Measurements from ENCODE around the gene GGTLC3. TPM values are rescaled to one million over a fixed set of nuclear protein-coding genes. Genes with fewer than 3 reads are reported as not detected.
A peak's percentile ranks its signal among the peaks of the same experiment; 100 is the strongest.
"Not testable (repeated sequence)": the region's sequence is repeated elsewhere in the genome, so short reads cannot be mapped to it uniquely, and the experiment has no call there.

Gene GGTLC3
- polyA plus RNA-seq (ENCODE audit: insufficient read depth in 1 of 5, insufficient read length in 5 of 5, low replicate concordance in 1 of 5): under 1 TPM; 0.20 to 0.82 (median 0.53) TPM
- long read RNA-seq, donor 1: 0 reads
- long read RNA-seq, donor 2: 0 reads
- long read RNA-seq, donor 3: 0 reads
- long read RNA-seq, donor 4: 0 reads
- long read RNA-seq, donor 5: 0 reads
- long read RNA-seq, donor 6: 0 reads
- long read RNA-seq, donor 7: 0 reads
- long read RNA-seq, donor 8: 0 reads

DNA sequence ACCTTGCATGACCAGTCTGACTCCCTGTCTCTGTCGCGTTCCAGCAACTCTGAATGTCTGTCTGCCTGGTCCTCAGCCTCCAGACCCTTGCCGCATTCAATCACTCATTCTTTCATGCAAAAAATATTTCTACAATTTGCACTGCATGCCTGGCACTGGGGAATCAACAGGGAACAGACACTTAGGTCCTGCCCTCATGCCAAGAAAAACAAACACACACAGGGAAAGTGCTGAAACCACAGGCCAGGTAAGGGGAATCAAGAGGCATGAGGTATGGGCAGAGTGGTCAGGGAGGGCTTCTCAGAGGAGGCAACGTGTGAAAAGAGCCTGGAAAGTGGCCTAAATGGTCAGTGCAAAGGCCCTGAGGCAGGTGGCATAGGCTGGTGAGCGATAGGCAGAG lies at the start of gene GGTLC3:
Gene GGTLC3 (minus strand): TSS at position 101 of the 400 bp plus-strand sequence. CDS start 264 bp downstream, outside the sequence.
- DNase-seq: not testable (repeated sequence)

DNA sequence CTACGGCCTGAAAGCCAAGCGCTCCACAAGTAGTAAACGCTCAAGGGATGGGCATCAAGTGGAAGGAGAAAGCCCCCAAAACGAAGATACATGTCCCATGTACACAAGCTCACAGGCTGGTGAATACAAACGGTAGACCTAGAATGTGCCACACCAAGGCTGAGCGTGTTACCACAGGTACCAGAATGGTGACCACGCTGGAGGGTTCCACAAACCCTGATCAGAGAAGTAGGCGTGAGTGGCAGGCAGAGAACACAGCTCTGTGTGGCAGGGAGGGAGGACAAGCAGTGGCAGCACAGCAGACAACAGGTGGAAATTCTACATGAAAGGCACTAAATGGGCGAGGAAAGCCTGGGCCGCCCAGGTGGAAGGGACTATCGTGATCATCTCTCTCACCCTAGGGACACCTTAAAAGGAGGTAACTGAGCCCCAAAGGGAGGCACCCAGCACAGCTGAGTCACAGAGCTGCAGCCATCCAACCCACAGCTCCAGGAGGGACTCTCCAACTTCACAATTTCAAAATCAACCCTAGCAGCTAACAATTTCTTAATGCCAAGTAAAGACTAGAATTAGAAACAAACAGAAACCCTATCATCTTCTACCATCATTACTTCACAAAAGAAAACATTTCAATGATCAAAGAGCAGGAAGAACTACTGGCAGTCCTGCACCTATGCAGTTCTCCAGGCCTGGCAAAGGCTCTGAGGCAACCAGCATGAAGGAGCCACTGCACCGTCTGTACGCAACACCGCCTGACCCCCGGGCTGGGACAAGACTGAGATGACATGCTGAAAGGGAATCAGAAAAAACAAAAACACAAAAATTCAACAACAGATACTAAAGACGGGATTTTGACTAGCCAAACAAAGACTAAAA lies 42.4 kb upstream of the GGTLC3 start:
- not testable (repeated sequence) for DNase-seq

DNA sequence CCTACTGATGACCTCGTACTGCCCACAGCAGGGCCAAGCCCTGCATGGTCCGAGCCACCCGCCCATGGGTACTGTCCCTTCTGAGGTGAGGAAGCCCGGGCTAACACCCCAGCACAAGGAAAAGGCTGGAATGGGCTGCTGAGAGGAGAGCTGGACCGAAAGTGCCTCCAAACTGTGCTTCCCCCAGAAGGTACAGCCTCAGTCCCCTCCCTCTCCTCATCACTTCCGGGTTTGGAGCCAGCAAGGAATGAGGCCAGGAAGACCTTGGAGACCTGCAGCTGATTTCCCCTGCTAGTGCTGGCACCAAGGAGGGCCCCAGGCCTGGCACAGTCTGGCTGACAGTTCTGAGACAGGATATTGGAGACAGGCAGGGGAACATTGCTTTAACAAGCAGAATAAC lies 41.0 kb upstream of the GGTLC3 start:
- not testable (repeated sequence) for DNase-seq

DNA sequence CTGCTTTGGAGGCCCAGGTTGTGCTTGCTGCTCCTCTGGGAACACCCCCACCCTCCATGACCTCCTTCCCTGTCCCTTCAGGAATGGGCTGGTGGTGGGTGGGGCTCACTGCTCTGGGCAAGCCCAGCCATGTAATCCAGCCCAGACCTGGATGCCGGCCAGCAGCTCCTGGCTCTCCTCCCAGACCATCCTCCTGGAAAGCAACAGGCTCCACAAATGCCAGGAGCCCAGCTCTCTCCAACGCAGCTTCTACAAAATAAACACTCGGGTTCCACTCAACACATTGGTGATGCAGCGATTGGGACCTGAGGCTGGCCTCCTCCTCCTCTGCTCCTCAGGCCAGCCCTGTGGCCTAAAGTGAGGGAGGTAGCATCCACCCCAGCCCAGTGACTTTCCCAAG lies 40.6 kb upstream of the GGTLC3 start:
- not testable (repeated sequence) for DNase-seq

DNA sequence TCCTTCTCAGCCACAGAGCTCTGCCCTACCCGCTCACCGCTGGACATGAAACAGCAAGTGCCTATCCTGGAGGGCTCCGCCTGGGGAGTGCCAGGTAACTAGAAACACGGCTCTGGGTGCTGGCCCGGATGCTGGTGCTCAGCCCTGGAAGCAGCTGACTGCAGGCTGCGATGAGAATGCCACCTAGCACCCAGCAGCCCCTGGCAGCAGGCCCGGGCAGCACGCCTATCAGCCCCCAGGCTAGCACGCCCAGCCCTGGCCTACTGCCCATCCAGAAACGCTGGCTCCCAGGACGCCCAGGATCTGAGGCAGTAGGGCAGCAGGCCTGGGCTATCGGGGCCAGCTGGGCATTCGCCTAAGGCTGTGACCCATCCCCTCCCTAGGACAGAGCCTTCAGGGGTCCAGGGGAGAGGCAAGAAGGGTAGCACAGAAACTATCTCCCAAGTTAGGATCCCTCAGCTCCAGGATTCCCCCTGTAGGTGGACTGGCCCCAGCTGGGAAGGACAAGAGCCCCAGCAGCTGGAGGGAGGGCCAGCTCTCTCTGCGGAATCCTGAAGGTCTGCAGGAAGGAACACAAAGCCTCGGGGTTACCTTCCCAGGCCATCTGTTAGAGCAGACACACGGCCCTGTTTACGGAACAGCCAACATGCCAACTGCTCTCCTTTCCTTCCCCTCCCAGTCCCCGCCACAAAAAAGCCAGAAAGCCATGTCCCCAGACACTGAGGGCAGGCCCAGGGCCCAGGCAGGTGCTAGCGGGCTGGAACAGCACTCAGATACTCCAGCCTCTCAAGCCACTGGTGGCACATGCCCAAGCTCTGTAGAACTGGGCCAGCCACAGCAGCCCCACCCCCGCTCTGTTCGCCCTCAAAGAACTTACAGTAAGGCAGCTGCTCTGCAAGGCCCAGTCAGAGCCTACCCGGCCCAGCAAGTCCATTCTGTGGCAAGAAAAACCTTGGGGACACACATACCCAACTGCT lies 36.6 kb upstream of the GGTLC3 start:
- not testable (repeated sequence) for DNase-seq

DNA sequence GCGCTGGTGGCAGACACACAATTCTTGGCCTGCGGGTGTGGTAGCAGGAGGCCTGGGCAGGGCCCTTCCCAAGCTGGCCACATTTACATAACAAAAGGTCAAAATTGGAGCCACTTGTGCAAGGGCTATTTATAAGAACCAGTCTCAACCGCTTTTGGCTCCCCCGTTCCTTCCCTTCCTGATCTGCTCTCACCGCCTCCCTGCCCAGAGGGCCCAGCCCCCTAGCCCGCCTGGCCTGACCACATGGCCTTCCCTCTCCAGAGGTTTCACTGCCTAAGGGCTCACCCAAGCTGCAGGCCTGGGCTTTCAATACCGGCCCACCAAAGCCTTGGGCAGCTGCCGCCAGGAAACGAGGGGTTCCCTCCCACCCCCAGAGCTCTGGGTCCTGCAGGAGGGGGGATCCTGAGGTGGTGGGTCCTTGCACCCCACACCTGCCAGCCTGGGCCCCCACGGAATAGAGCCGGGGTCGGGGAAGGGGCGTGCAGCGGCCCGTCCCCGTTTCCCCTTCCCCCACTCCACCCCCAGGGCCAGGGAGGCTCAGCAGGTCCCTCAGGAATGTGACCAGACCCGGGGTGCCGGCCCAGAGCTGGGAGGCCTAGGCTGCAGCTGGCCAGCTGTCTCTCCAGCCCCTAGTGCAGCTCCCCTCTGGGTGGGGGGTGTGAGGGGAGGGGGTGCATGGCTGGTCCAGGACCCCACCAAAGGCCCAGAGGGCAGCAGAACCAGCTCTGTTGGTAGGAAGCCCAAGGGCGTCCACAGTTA lies 35.1 kb upstream of the GGTLC3 start:
- not testable (repeated sequence) for DNase-seq

DNA sequence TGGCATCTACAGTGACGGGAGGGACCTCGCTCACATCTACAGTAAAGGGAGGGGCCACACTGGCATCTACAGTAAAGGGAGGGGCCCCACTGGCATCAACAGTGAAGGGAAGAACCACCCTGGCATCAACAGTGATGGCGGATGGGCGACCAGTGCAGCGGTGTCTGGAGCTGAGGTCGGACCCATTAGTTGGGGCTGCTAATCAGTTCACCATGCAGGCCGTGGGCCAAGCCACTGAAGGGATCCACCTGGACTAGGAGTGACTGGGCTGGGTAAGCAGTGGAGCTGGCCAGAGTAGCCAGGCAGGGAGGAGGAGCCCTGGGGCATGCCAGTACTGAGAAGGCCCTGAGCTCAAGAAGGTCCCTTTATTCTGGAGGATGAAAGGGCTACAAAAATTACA lies 33.1 kb upstream of the GGTLC3 start:
- DNase-seq: not testable (repeated sequence)

DNA sequence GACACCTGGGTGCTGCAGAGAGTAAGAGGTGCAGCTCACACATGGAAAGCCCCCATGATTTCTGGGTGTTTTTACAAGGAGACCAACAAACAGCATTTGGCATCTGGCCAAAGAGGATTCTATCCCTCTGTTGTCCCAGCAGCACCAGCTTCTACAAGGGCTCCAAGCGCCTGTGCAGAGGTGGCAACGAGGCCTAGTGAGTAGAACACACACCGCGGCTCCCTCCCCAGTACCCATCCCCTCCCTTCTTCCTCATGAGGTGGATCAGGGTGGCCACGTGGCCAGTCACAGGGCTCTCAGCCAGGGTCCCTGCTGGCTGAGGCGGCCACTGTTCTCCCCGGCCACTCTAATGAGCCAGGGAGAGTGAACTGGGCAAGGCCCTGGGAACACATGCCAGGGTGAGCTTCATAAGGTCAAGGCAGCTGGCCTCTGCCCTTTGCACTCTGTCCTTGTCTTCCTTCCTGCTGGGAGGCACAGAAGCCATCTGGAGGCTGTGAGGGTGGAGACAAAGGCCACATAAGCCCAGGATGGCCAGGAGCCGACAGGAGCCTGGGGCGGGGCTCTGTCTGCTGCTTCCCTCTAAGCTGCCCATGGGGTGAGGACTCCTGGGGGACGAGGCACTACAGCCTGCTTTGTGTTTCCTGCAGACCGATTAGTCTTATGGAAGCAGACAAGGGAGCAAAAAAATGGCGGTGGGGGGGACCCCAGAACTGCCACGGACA lies 31.7 kb upstream of the GGTLC3 start:
- not testable (repeated sequence) for DNase-seq

DNA sequence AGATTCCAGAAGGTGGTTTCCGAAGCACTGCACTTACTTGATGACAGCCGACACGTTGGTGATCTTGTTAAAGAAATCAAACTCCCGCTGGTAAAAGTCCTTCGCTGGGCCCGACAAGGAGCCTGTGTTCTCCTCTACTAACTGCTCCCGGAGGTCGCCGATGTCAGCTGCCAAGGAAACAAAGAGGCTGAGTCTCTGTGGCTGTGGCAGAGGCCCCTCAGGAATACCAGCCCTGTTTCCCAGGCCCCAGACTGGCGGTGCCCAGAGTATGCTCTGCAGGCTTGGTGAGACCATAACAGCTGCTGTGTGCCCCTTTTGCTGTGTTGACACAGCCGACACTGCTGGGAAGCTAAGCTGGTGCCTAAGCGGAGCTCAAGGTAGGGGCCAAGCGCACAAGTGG lies 26.7 kb upstream of the GGTLC3 start:
- DNase-seq: not testable (repeated sequence)

DNA sequence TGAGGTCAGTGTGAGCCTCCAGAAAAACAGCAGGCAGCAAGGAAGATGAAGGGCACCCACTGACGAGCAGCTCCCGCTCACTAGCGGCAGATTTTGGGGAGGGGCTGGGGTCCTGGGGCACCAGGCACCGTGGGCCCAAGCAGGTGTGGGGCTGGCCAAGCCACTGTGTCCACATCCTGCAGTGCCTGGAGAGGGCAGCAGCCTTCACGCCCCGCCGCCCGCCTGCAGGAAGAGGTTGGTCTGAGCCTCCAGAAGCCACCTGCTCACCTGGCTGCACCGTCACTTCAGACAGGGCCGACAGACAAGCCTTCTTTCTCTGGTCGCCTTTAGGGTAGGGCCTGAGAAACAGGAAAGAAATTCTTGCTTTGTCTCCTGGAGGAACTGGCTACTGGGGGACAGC lies 25.4 kb upstream of the GGTLC3 start:
- not testable (repeated sequence) for DNase-seq

DNA sequence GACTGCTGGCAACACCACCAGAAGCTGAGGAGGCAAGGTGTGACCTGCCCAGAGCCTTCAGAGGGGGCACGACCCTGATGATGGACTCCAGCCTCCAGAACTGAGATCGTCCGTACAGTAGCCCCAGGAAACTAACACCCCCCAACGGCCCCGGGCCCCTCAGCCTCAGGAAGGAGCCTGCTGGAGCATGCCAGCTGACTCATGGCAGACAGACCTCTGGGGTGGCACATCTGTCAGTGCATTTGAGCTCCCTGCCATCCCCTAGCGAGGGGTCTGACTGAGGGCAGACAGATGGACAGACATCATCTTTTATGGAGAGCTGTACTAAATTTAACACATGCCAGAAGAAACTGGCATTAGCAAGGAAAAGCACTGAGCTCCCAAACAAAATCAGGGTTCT lies 22.0 kb upstream of the GGTLC3 start:
- DNase-seq: not testable (repeated sequence)

DNA sequence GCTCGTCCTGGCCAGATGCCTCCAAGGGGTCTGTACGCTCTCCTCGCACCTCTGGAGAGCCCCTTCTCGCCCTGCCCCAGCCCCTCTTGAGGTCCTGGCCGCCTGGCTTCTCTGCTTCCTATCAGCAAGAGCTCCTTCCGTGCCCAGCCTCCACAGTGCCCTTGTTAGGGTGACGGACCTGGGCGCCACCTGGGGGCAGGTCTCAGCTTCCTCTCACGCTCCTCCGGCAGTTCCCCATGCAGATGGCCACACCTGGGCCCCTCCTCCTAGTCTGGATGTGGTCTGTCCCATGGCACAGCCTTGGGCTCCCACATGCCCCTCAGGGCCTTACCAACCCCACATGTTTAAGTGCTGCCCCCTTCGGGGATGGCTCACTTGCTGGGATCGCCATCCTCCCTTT lies 16.4 kb upstream of the GGTLC3 start:
- DNase-seq: not testable (repeated sequence)

DNA sequence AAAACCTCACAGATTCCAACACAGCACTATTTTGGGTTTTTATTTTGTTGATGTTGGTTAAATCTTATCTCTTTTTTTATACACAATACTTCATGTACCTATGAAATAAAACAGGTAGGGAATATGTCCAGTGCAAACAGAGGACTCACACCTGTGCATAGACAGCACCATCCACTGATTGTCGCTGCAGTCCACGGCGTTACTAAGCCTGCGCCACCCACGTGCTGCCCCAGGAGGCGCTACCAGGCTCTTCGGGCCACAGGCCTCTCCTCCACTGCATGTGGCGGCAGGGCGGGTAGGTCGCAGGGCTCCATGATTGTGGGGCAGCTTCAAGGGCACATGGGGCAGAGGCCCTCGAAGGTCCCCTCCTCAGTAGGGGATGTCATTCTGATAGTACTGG lies 15.7 kb upstream of the GGTLC3 start:
- not testable (repeated sequence) for DNase-seq

DNA sequence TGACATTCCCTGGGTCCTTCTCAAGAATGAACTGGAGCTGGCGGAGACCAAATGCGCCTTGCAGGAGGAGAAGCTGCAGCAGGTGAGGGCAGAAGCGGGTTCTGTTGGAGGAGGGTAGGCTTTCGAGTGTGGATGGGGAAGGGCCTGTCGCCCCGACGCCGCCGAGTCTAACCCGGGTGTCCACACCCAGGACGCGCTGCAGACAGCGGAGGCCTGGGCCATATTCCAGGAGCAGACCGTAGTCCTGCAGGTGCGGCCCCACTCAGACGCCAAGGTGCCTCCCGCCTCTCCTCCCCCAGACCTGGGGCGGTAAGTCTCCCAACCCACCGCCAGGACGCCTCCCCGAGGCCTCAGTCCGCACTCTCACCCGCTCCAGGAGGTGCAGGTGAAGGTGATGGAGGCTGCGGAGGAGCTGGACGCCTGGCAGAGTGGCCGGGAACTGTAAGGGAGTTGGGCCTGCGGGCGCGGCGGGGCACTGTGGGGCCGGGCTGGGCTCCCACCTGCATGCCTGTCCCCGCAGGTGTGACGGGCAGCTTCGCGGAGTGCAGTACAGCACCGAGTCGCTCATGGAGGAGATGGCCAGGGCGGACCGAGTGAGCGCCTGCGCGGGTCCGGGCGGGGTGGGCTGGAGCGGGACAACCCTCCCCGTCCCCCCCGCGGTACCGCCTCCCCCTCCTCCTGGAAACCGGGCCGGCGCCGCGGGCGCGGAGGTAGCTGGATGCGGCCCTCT lies 11.6 kb upstream of the GGTLC3 start:
- DNase-seq: not testable (repeated sequence)

DNA sequence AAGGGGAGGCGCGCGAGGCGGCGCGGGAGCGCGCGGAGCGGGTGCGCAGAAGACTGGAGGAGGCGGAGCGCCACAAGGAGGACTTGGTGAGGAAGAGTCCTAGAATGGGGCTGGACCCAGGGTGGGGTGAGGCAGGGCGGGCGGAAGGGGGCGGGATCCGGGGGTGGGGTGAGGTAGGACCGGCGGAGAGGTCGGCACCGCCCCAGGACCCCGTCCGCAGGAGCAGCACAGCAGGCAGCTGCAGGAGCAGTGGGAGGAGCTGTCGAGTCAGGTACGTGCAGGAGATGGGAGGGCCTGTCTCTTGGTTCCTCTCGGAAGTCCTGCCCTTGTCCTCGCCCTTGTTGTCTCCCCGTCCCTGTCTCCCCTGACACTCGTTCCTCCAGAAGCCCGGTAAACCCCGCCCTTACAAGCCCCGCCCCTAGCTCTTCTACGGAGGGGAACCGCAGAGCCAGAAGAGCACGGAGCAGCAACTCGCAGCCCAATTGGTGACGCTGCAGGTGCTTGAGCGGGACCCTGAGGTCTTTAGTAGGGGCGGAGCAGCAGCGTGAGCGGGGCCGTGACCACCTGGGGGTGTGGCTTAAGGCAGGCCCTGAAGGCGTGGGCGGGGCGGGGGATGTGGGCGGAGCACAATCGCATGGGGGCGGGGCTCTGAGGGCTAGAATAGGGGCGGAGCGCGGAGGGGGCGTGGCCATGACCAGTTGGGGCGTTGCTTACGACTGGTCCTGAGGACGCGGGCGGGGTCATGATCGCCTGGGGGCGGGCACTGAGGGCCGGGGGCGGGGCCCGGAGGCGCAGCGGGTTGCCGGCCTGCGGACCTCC lies 10.8 kb upstream of the GGTLC3 start:
- DNase-seq: peak; percentile 13 to 19

DNA sequence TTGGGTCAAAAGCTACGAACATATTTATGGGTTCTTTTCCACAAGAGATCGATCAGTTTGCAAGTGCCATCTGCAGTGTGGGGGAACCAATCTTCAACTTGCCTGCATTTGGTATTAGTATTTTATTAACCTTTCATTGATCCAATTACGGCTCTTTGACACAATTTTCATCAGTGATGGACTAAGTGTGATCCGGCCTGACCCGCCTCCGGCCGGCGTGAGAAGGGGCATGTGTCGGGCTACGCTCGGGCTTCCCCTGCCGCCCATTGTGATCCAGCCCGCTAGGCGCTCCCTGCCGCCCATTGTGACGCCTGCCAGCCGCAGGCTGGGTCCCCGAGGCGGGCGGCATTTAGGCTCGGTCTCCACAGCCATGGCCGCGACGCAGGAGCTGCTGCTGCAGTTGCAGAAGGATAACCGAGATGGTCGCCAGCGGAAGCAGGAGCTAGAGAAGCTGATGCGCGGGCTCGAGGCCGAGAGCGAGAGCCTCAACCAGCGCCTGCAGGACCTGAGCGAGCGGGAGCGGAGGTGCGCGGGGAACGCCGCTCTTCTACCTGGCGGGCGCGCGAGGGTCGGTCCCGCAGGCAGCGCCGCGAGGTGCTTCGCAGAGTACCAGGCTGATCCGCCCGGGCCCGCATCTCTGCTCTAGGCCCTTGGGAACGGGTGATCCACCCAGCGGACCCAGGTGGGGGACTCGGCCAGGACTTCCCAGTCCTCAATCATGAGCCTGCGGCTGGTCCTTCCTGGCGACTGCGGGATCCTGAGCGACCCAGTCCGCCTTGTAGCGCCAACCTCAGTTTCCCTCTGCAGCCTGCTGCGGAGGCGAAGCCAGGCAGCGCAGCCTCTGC lies 10.0 kb upstream of the GGTLC3 start, which contains the start of gene TMEM191B:
Gene TMEM191B (plus strand): TSS at position 51 of the 845 bp plus-strand sequence. CDS start 179 bp downstream, at position 230.
- DNase-seq: not testable (repeated sequence)

DNA sequence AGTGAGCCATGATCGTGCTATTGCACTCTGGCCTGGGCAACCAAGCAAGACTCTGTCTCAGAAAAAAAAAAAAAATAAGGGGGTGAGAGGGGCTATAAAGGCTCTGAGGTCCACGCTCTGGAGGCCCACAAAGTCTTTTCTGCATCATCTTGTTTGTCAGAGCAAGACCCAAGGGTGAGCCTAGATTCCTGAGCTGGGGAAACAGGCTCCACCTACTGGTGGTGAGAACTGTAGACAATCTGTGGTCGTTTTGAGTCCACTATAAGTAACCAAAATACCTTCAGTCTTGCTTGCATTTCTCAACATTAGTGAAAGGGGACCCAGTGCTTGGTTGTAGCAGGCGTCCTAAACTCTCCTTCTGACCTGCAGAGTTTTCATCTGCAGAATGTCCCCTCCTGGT lies 5.4 kb upstream of the GGTLC3 start:
- not testable (repeated sequence) for DNase-seq
